Common myeloid progenitor, CD34-positive (primary cell): Measurements from ENCODE around the gene CTXN1.

Source experiments
- CTCF ChIA-PET: fragments of 350-600 bp; sonication (Branson Sonifier 250); formaldehyde crosslinking; loops from one replicate; lab custom pipeline; 2021; ENCODE audit warnings: antibody characterized with exemption; lab: Charles Lee
- POLR2A ChIA-PET: fragments of 350-600 bp; sonication (Branson Sonifier 250); formaldehyde crosslinking; loops from one replicate; lab custom pipeline; 2021; ENCODE audit warnings: antibody characterized with exemption; lab: Charles Lee
- DNase-seq, 3 donors: peaks; one replicate each; pipeline versions ENCODE4 v3.0.0 to v3.0.0-alpha.2; 2013
- H3K27ac ChIP-seq, 2 experiments: 1 replicate in 1 of 2; 2 replicates in 1 of 2; pipeline ENCODE4 v1.7.0; 2013; ENCODE audit warnings: inconsistent platforms in 2 of 2, low read length in 2 of 2, mild to moderate bottlenecking in 2 of 2, low read depth in 1 of 2, moderate library complexity in 1 of 2; ENCODE audit not compliant: severe bottlenecking in 2 of 2, insufficient read depth in 1 of 2, poor library complexity in 1 of 2
- H3K27me3 ChIP-seq, 5 experiments: replicated peaks in 2 of 5; 1 replicate in 3 of 5; 2 replicates in 2 of 5; pipeline versions ENCODE4 v1.6.1 to v1.7.0; 2013; ENCODE audit warnings: low read length in 4 of 5, mild to moderate bottlenecking in 2 of 5, moderate library complexity in 2 of 5, inconsistent platforms in 1 of 5; ENCODE audit not compliant: insufficient read depth in 5 of 5, control insufficient read depth in 4 of 5
- H3K36me3 ChIP-seq, 4 experiments: 1 replicate in 2 of 4; 2 replicates in 2 of 4; pipeline versions ENCODE4 v1.6.1 to v1.7.0; 2013; ENCODE audit warnings: low read length in 3 of 4, control low read depth in 1 of 4, mild to moderate bottlenecking in 1 of 4; ENCODE audit not compliant: control insufficient read depth in 4 of 4, insufficient read depth in 4 of 4
- H3K4me1 ChIP-seq, 4 experiments: 1 replicate in 3 of 4; 2 replicates in 1 of 4; pipeline versions ENCODE4 v1.6.1 to v1.7.1; 2013; ENCODE audit warnings: low read length in 3 of 4, mild to moderate bottlenecking in 3 of 4, control low read depth in 1 of 4, inconsistent platforms in 1 of 4, moderate library complexity in 1 of 4; ENCODE audit not compliant: control insufficient read depth in 4 of 4, insufficient read depth in 4 of 4; ENCODE audit errors: control extremely low read depth in 1 of 4
- H3K4me3 ChIP-seq, 7 experiments: 1 replicate in 4 of 7; 2 replicates in 3 of 7; pipeline versions ENCODE4 v1.5.1 to v1.7.0; 2013; ENCODE audit warnings: mild to moderate bottlenecking in 7 of 7, low read length in 6 of 7, moderate library complexity in 6 of 7, inconsistent platforms in 2 of 7, low read depth in 2 of 7, control low read depth in 1 of 7; ENCODE audit not compliant: insufficient read depth in 4 of 7, control insufficient read depth in 1 of 7; ENCODE audit errors: extremely low read depth in 1 of 7
- H3K9me3 ChIP-seq, 5 experiments: 1 replicate in 4 of 5; 2 replicates in 1 of 5; pipeline versions ENCODE4 v1.6.1 to v1.7.1; 2013; ENCODE audit warnings: low read length in 4 of 5, mild to moderate bottlenecking in 2 of 5, inconsistent platforms in 1 of 5, low read depth in 1 of 5, moderate library complexity in 1 of 5; ENCODE audit not compliant: control insufficient read depth in 4 of 5, insufficient read depth in 2 of 5; ENCODE audit errors: control extremely low read depth in 1 of 5
- WGBS: methylation state at CpG from one replicate; pipeline ENCODE4 v1.1.5; 2013; ENCODE audit not compliant: insufficient coverage; 5-methylcytosine and 5-hydroxymethylcytosine counted together

The CTXN1 gene

DNA sequence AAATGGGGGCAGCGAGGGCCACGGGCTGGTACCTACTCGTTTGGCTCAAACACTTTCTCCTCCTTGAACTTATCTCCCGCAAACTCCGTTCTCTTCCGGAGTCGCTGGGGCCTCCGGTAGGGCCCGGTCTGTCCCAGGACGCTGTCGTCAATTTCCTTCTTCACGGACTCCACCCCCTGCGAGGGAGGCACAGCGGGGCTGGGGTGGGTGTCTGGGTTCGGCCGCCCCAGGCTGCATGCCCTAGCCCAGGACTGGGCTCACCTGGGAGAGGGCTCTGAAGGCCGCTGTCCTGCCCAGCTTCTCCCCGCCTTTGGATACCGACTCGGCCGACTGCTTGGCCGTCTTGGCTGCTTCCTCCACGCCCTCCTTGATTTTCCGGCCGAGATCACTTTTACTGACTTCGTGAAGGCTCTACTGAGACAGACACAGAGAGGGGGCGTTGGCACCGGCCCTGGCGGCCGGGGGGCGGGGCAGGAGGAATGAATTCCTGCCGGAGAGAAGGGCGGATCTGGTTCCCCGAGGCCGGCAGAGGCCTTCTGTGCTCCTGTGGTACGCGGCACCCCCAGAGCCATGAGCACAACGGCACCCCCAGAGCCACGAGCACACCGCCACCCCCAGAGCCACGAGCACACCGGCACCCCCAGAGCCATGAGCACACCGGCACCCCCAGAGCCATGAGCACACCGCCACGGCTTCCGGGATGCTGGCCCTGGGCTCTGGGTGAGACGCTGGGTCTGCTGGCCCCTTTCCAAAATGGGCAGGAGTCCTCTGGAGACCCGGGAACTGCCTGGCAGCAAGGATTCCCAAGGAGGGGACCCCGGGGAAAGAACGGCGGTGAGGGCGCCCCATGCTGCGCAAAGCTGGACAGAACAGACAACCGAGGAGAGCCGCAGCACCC lies 8.1 kb upstream of the CTXN1 start:
- ChIA-PET POLR2A (interaction anchor here (0.6 kb wide), 1 partner anchor 14 kb away, joined by 3 read pairs; no protein-coding TSS in a partner anchor), CTCF (no interaction called here)

DNA sequence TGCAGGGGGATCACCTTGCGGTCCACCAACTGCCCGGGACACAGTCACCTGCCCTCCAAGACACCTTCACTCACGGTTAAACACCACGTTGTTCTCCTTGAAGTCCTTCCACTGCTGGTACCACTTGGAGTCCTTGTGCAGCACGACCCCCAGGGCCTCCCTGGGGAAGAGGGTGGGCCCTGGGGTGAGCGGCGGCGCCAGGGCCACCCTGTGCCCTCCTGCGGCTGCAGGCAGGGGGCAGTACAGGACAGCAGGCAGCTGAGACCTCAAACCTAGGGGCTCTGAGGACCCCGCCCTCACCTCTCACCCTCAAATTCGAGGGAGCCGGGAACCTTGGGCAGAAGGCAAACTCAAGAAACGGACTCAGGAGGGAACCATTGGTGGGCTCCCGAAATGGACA lies 7.5 kb upstream of the CTXN1 start:
- no peak for DNase-seq
- WGBS, result 94% methylated on average over 13 of the region's 14 CpGs
- POLR2A ChIA-PET, result no interaction called here
- no peak overlapping the region for H3K4me3 ChIP-seq
- H3K9me3 ChIP-seq, result no peaks in the 10 kb centered on the region
- H3K27ac ChIP-seq, result no peak overlapping the region
- CTCF ChIA-PET, result no interaction called here
- H3K4me1 ChIP-seq, result peaks cover 0 to 13% (median 6%) of the 10 kb centered on the region in 4 experiments
- no peaks in the 10 kb centered on the region for H3K27me3 ChIP-seq
- H3K36me3 ChIP-seq, result peaks cover 15 to 72% (median 55%) of the 10 kb centered on the region in 4 experiments

More for the DNA sequence above, 8.1 kb upstream of the CTXN1 start:
- Histone ChIP-seq H3K4me1 (peaks cover 0 to 10% (median 5%) of the 10 kb centered on the region in 4 experiments), H3K9me3 (no peaks in the 10 kb centered on the region), H3K36me3 (peaks cover 17 to 75% (median 59%) of the 10 kb centered on the region in 4 experiments), H3K27me3 (no peaks in the 10 kb centered on the region), H3K27ac (no peak overlapping the region), H3K4me3 (no peak overlapping the region)
- 97% methylated on average over 45 of the region's 55 CpGs for WGBS
- DNase-seq, result no peak

DNA sequence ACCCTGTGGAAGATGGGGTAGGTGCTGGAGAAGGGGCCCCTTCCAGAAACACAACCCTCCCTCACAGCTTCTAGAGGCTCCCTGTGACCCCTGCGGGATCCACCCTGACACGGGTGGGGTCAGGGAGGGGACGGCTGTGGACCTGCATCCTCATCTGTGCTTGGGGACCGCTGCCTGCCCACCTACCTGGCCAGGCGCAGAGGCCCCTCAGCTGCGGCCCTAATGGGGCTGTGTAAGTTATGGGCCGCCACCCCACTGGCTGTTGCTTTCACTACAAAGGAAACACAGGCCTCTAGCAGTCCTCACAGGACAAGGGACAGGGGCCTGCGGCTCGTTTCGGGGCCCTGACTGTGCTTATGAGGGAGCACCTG lies 7.0 kb upstream of the CTXN1 start:
- no peak overlapping the region for H3K4me3 ChIP-seq
- no peaks in the 10 kb centered on the region for H3K27me3 ChIP-seq
- 95% methylated on average over 10 of the region's 10 CpGs for WGBS
- peaks cover 15 to 72% (median 53%) of the 10 kb centered on the region in 4 experiments for H3K36me3 ChIP-seq
- DNase-seq, result no peak
- ChIA-PET CTCF (no interaction called here), POLR2A (no interaction called here)
- no peaks in the 10 kb centered on the region for H3K9me3 ChIP-seq
- no peak overlapping the region for H3K27ac ChIP-seq
- peaks cover 0 to 13% (median 6%) of the 10 kb centered on the region in 4 experiments for H3K4me1 ChIP-seq

DNA sequence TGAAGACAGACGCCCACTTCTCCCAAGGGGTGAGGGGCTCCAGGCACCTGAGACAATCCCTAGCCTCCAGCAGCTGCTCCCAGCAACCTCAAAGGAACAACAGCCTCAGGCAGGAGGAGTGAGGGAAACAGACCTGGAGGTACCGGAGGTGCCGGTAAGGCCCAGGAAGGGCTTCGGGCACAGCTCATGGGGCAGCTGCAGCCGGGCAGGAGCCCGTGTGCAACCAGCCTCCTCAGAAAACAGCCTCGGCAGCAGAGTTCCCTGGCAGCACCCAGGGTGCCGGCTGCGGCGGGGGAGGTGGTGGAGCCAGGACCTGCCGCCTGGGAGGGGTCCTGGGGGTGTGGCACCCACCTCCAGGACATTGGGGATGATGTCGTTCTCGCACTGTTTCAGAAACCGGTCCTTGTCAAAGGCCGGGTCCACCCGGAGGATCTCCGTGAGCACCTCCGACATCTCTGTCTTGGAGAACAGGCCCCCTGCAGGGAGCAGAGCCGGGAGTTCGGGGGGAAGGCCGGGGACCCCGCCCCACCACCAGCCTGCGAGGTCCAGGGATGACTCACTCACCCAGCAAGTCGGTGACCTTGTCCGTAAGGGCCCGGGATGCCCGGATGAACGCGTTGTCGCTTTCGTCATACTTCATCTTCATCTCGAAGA lies 6.5 kb upstream of the CTXN1 start:
- H3K27ac ChIP-seq, result no peak overlapping the region
- H3K4me3 ChIP-seq, result no peak overlapping the region
- peaks cover 0 to 13% (median 6%) of the 10 kb centered on the region in 4 experiments for H3K4me1 ChIP-seq
- peaks cover 14 to 68% (median 50%) of the 10 kb centered on the region in 4 experiments for H3K36me3 ChIP-seq
- no peak for DNase-seq
- no peaks in the 10 kb centered on the region for H3K9me3 ChIP-seq
- 97% methylated on average over 30 of the region's 32 CpGs for WGBS
- ChIA-PET POLR2A (no interaction called here), CTCF (no interaction called here)
- H3K27me3 ChIP-seq, result no peaks in the 10 kb centered on the region

DNA sequence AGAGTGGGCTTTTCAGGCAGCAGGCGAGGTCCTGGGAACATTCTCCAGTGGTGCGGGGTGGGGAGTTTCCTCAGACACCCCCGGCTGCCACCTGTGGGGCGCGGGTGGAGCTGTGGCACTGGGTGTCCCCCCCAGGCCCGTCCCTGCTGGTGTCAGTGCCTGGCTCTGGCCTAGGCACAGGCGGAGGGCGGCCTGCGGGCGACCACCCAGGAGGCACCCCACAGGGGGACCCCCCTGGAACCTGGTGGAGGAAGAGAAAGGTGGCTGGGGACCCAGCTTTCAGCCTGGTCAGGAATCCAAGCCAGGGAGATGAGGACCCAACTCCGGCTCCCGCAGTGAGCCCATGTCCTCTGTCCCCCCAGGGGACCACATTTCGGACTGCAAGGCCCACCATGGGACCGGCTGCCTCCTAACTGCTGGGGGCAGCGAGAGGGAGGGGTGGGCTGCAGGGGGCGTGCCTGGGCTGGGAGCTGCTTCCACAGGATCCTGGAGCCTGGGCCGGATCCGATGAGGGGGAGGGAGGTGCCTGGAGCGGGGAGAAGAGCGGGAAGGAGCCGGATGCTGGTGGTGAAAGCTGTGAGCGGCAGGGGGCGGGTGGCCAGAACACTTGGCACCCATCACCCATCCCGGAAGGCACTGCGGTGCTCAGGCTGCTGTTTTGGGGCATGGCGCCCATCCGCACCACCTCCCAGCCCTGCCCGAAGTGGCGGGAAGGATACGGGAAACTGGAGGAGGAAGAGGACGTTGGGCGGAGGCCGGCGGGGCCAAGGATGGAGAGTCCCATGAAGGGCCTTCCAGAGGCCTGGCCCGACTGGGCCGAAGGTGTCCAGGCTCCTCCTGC lies 5.5 kb upstream of the CTXN1 start:
- POLR2A ChIA-PET, result no interaction called here
- H3K9me3 ChIP-seq, result no peaks in the 10 kb centered on the region
- H3K4me3 ChIP-seq, result no peak overlapping the region
- peaks cover 9 to 68% (median 45%) of the 10 kb centered on the region in 4 experiments for H3K36me3 ChIP-seq
- H3K27me3 ChIP-seq, result no peaks in the 10 kb centered on the region
- H3K4me1 ChIP-seq, result peaks cover 0 to 15% (median 6%) of the 10 kb centered on the region in 4 experiments
- CTCF ChIA-PET, result interaction anchor here (1.5 to 3.3 kb wide), 3 partner anchors 10 to 77 kb away, joined by 5 to 20 read pairs (median 5); no protein-coding TSS in a partner anchor
- no peak for DNase-seq
- 95% methylated on average over 22 of the region's 36 CpGs for WGBS
- H3K27ac ChIP-seq, result no peak overlapping the region

DNA sequence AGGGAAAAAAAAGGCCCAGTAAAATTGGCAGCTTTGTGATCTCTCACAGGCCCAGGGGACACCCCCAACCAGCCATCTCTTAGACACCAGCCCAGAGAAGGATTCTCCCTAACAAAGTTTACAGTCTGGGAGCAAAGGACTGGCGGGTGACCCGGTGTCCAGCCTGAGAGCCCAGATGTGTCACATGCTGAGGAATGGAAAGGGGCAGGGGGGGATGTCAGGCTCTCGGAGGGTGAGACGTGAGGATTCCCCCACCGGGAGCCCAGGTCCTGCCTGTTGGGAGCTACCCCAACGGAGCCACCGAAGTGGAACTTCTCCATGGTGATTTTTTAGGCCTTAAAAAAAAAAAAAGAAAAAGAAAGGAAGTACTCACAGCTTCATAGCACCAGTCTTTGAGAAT lies 4.8 kb upstream of the CTXN1 start:
- Histone ChIP-seq H3K4me3 (no peak overlapping the region), H3K36me3 (peaks cover 9 to 63% (median 44%) of the 10 kb centered on the region in 4 experiments), H3K4me1 (peaks cover 0 to 18% (median 10%) of the 10 kb centered on the region in 4 experiments), H3K27ac (no peak overlapping the region), H3K27me3 (no peaks in the 10 kb centered on the region), H3K9me3 (no peaks in the 10 kb centered on the region)
- WGBS, result 87% methylated on average over 7 of the region's 7 CpGs
- ChIA-PET POLR2A (no interaction called here), CTCF (interaction anchor here (1.5 to 3.3 kb wide), 3 partner anchors 10 to 77 kb away, joined by 5 to 20 read pairs (median 5); no protein-coding TSS in a partner anchor)
- DNase-seq, result no peak
